CD4-positive, alpha-beta T cell (primary cell): ENCODE results near the gene SGMS2. TPM values are rescaled to one million over a fixed set of nuclear protein-coding genes. Genes with fewer than 3 reads are reported as not detected.

ENCODE experiments used
- ATAC-seq: fragments of 200-7000 bp; cut with Tn5 transposase; one replicate; pipeline ENCODE4 v1.10.0; 2022; ENCODE audit warnings: mild to moderate bottlenecking; ENCODE audit not compliant: poor library complexity
- CTCF ChIA-PET: fragments of 350-600 bp; sonication (Branson Sonifier 250); formaldehyde crosslinking; loops from one replicate; lab custom pipeline; 2021; ENCODE audit warnings: antibody characterized with exemption, inconsistent platforms; lab: Charles Lee
- POLR2A ChIA-PET: fragments of 350-600 bp; sonication (Branson Sonifier 250); formaldehyde crosslinking; loops from one replicate; lab custom pipeline; 2021; ENCODE audit warnings: antibody characterized with exemption, inconsistent platforms; lab: Charles Lee
- DNase-seq, 14 experiments: peaks; one replicate each; pipeline ENCODE4 v3.0.0-alpha.2; 2013 to 2020; ENCODE audit warnings: mixed read lengths in 2 of 14
- H3K27ac ChIP-seq, 2 donors: one replicate each; pipeline versions ENCODE4 v1.5.1 to v1.7.0; 2013; ENCODE audit warnings: low read length in 2 of 2, low read depth in 1 of 2, mild to moderate bottlenecking in 1 of 2
- H3K27me3 ChIP-seq, 2 experiments: 1 replicate in 1 of 2; 2 replicates in 1 of 2; pipeline versions ENCODE4 v1.6.1 to v1.7.0; 2013; ENCODE audit warnings: low read length in 2 of 2, control low read depth in 1 of 2, mild to moderate bottlenecking in 1 of 2, moderate library complexity in 1 of 2; ENCODE audit not compliant: insufficient read depth in 2 of 2, control insufficient read depth in 1 of 2
- H3K36me3 ChIP-seq: one replicate; pipeline ENCODE4 v1.6.1; 2013; ENCODE audit warnings: low read length, control low read depth; ENCODE audit not compliant: insufficient read depth
- H3K4me1 ChIP-seq: one replicate; pipeline ENCODE4 v1.6.1; 2013; ENCODE audit warnings: low read length, control low read depth; ENCODE audit not compliant: insufficient read depth
- H3K4me3 ChIP-seq: one replicate; pipeline ENCODE4 v1.5.1; 2013; ENCODE audit warnings: mild to moderate bottlenecking, low read length, moderate library complexity
- H3K9me3 ChIP-seq, 2 experiments: 1 replicate in 1 of 2; 2 replicates in 1 of 2; pipeline versions ENCODE4 v1.6.1 to v1.7.0; 2013; ENCODE audit warnings: low read length in 2 of 2, mild to moderate bottlenecking in 2 of 2, control low read depth in 1 of 2, moderate library complexity in 1 of 2; ENCODE audit not compliant: control insufficient read depth in 1 of 2, insufficient read depth in 1 of 2
- H3K27ac Mint-ChIP-seq: one replicate; pipeline ENCODE4 v1.8.0; 2020; ENCODE audit warnings: mixed read lengths
- H3K27me3 Mint-ChIP-seq: one replicate; pipeline ENCODE4 v1.8.0; 2021; ENCODE audit warnings: mixed read lengths
- H3K36me3 Mint-ChIP-seq: one replicate; pipeline ENCODE4 v1.8.0; 2021; ENCODE audit warnings: low read depth, mixed read lengths
- H3K4me1 Mint-ChIP-seq: one replicate; pipeline ENCODE4 v1.8.0; 2021; ENCODE audit warnings: low read depth, mixed read lengths
- H3K4me3 Mint-ChIP-seq: one replicate; pipeline ENCODE4 v1.8.0; 2020; ENCODE audit warnings: mild to moderate bottlenecking, mixed read lengths
- H3K9me3 Mint-ChIP-seq: one replicate; pipeline ENCODE4 v1.8.0; 2020; ENCODE audit warnings: mixed read lengths
- intact Hi-C, 2 experiments: fragments of 100-400 bp; cut with DNase I in 1 of 2; cut with micrococcal nuclease in 1 of 2; formaldehyde crosslinking; loops; one replicate each; pipeline versions ENCODE4 v1.15.1 to v1.9.0; 2023 to 2025; cut with DNase I, micrococcal nuclease
- total RNA-seq, 174 experiments: library from RNA in 2 of 174; stranded (reverse) in 2 of 174; gene quantifications; one replicate each; pipeline ENCODE4 v1.2.3 and lab custom pipeline; 2021 to 2026
- TF ChIP-seq, protein P1 (sequence below): fragments of 200-600 bp; IDR thresholded peaks from one replicate; pipeline ENCODE4 v1.8.0; 2022; ENCODE audit warnings: antibody characterized with exemption, mild to moderate bottlenecking

The SGMS2 gene
- total RNA-seq, 2 experiments from 2014 or later, result 0.08 TPM; not detected in 1

GRCh38 chr4:107801766-107802211, 22.9 kb upstream of the SGMS2 start:
- TF ChIP-seq, protein P1, sequence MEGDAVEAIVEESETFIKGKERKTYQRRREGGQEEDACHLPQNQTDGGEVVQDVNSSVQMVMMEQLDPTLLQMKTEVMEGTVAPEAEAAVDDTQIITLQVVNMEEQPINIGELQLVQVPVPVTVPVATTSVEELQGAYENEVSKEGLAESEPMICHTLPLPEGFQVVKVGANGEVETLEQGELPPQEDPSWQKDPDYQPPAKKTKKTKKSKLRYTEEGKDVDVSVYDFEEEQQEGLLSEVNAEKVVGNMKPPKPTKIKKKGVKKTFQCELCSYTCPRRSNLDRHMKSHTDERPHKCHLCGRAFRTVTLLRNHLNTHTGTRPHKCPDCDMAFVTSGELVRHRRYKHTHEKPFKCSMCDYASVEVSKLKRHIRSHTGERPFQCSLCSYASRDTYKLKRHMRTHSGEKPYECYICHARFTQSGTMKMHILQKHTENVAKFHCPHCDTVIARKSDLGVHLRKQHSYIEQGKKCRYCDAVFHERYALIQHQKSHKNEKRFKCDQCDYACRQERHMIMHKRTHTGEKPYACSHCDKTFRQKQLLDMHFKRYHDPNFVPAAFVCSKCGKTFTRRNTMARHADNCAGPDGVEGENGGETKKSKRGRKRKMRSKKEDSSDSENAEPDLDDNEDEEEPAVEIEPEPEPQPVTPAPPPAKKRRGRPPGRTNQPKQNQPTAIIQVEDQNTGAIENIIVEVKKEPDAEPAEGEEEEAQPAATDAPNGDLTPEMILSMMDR, result no peak

DNA sequence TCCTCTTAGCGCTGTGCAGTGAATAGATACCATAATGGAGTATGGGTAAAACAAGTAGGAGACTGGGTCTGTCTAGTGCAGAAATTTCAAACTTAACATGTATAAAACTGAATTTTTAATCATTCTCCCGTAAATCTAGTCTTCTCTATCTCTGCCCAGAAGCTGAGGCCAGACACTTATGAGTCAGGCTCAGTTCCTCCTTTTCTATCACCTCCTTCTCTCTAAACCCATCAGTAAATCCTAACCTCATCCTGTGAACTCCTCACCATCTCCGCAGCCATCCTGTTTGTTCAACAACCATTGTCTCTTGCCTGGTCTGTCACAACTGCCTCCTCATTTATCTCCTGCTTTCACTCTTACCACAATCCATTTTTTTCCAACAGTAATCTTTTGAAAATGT, 19.8 kb upstream of the SGMS2 start:
- CTCF ChIA-PET, result no interaction called here
- no peaks in the 10 kb centered on the region for H3K4me1 ChIP-seq
- POLR2A ChIA-PET, result no interaction called here
- peaks cover 6 to 13% of the 10 kb centered on the region in 2 experiments for H3K27me3 ChIP-seq
- H3K4me3 ChIP-seq, result no peak overlapping the region
- DNase-seq (no peak), ATAC-seq (no peak)
- Mint-ChIP-seq H3K27ac (no peak overlapping the region), H3K4me3 (no peak overlapping the region), H3K9me3 (no peaks in the 10 kb centered on the region), H3K36me3 (no peaks in the 10 kb centered on the region), H3K4me1 (no peaks in the 10 kb centered on the region), H3K27me3 (peaks cover 36% of the 10 kb centered on the region)
- TF ChIP-seq, protein P1, result no peak
- H3K27ac ChIP-seq, result no peak overlapping the region
- intact Hi-C loops, result no loop called here
- no peaks in the 10 kb centered on the region for H3K9me3 ChIP-seq
- no peaks in the 10 kb centered on the region for H3K36me3 ChIP-seq

More at GRCh38 chr4:107801766-107802211, 22.9 kb upstream of the SGMS2 start:
- Mint-ChIP-seq H3K36me3 (no peaks in the 10 kb centered on the region), H3K27me3 (peaks cover 44% of the 10 kb centered on the region), H3K27ac (no peak overlapping the region), H3K9me3 (no peaks in the 10 kb centered on the region), H3K4me1 (no peaks in the 10 kb centered on the region), H3K4me3 (no peak overlapping the region)
- Histone ChIP-seq H3K9me3 (no peaks in the 10 kb centered on the region), H3K4me1 (no peaks in the 10 kb centered on the region), H3K4me3 (no peak overlapping the region), H3K27me3 (peaks cover 7 to 13% of the 10 kb centered on the region in 2 experiments), H3K36me3 (no peaks in the 10 kb centered on the region), H3K27ac (no peak overlapping the region)
- DNase-seq (no peak), ATAC-seq (no peak)
- intact Hi-C loops, result no loop called here
- POLR2A ChIA-PET, result no interaction called here
- CTCF ChIA-PET, result no interaction called here

DNA sequence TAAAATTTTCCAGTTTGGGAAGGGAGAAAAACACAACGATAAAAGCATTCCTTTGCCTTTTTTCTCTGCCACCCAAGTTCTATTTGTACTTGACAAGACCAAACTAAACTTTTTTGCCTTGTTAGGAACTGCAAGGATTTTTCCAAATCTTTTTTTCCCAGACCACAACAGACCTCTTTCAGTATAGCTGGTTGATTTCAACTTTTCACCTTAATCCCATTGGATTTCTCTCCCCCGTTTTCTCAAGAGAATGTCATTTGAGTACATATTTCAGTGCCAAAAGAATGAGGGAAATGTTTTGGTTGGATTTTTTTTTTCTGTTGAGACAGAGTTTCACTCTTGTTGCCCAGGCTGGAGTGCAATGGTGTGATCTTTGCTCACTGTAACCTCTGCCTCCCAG, 18.5 kb upstream of the SGMS2 start:
- DNase-seq (no peak), ATAC-seq (no peak)
- Histone ChIP-seq H3K4me1 (no peaks in the 10 kb centered on the region), H3K27ac (no peak overlapping the region), H3K9me3 (no peaks in the 10 kb centered on the region), H3K27me3 (peaks cover 3 to 13% of the 10 kb centered on the region in 2 experiments), H3K36me3 (no peaks in the 10 kb centered on the region), H3K4me3 (no peak overlapping the region)
- H3K36me3 Mint-ChIP-seq, result no peaks in the 10 kb centered on the region
- CTCF ChIA-PET, result no interaction called here
- POLR2A ChIA-PET, result no interaction called here
- no peak overlapping the region for H3K4me3 Mint-ChIP-seq
- H3K9me3 Mint-ChIP-seq, result no peaks in the 10 kb centered on the region
- no peak overlapping the region for H3K27ac Mint-ChIP-seq
- intact Hi-C loops, result no loop called here
- H3K4me1 Mint-ChIP-seq, result no peaks in the 10 kb centered on the region
- TF ChIP-seq, protein P1, result no peak
- peaks cover 44% of the 10 kb centered on the region for H3K27me3 Mint-ChIP-seq
